ENCODE measurements around the gene DNAJC5G. TPM values are rescaled to one million over a fixed set of nuclear protein-coding genes. Genes with fewer than 3 reads are reported as not detected.

DNAJC5G gene
- polyA plus RNA-seq, 1 of the 3 experiments (the other 2 are of a cell fraction): 0.18 TPM

- H3K9me2 ChIP-seq: no peaks in the 10 kb centered on the region
- no peaks in the 10 kb centered on the region for H3K27me3 ChIP-seq (ENCODE audit: insufficient read depth)
- no peak overlapping the region for H3K9ac ChIP-seq
- DNase-seq: no peak
- WGBS (ENCODE audit: low lambda C conversion rate): 87% methylated on average over 13 of the region's 13 CpGs
- H3K27ac ChIP-seq (ENCODE audit: low read depth in 2 of 2, low read length in 1 of 2): no peak overlapping the region
- H4K20me1 ChIP-seq (ENCODE audit: insufficient read depth): no peaks in the 10 kb centered on the region
- ChIA-PET CTCF (interaction anchor here (0.6 to 10.8 kb wide), 10 partner anchors 13 to 82 kb away, joined by 3 to 133 read pairs (median 8); partner anchors contain the start of genes SLC30A3 and TRIM54), POLR2A (no interaction called here)
- H2AFZ ChIP-seq (ENCODE audit: low read depth): no peak overlapping the region
- peaks cover 19% of the 10 kb centered on the region for H3F3A ChIP-seq (replicated peaks; ENCODE audit: insufficient read depth)
- no peaks in the 10 kb centered on the region for H3K79me2 ChIP-seq (ENCODE audit: insufficient read depth)
- H3K9me3 ChIP-seq: no peaks in the 10 kb centered on the region
- H3K4me2 ChIP-seq: no peak overlapping the region
- no peaks in the 10 kb centered on the region for H3K36me3 ChIP-seq (replicated peaks in 1 of 2; ENCODE audit: control insufficient read depth in 1 of 2, insufficient read depth in 2 of 2, low read length in 1 of 2)
- H3K4me3 ChIP-seq (ENCODE audit: low read depth in 2 of 2, low read length in 1 of 2): no peak overlapping the region
- TF ChIP-seq CTCF (IDR thresholded peaks at IDR 0.05) (no peak), ELF1 (IDR thresholded peaks at IDR 0.05) (no peak), EP300 (IDR thresholded peaks at IDR 0.05; ENCODE audit: borderline replicate concordance in 1 of 2, low read depth in 1 of 2, low read length in 1 of 2) (no peak), YY1 (IDR thresholded peaks at IDR 0.05; ENCODE audit: low read depth) (no peak), JUND (IDR thresholded peaks at IDR 0.05) (no peak), RFX5 (IDR thresholded peaks at IDR 0.05; ENCODE audit: low read length) (no peak), ZBTB33 (IDR thresholded peaks at IDR 0.05; ENCODE audit: borderline replicate concordance, low read depth) (no peak), SMC3 (IDR thresholded peaks at IDR 0.05; ENCODE audit: low read depth, low read length) (no peak), NRF1 (IDR thresholded peaks at IDR 0.05; ENCODE audit: low read depth, low read length) (no peak), GABPA (IDR thresholded peaks at IDR 0.05; ENCODE audit: low read depth) (no peak), MXI1 (IDR thresholded peaks at IDR 0.05; ENCODE audit: low read depth, low read length) (no peak), FOXJ3 (CRISPR knock-in tag; IDR thresholded peaks at IDR 0.05) (no peak), TAF1 (IDR thresholded peaks at IDR 0.05; ENCODE audit: borderline replicate concordance, low read depth, low read length) (no peak), MEF2A (IDR thresholded peaks at IDR 0.05; ENCODE audit: borderline replicate concordance, low read depth) (no peak), GATA2 (CRISPR knock-in tag; IDR thresholded peaks at IDR 0.05) (no peak), RXRA (IDR thresholded peaks at IDR 0.05; ENCODE audit: borderline replicate concordance, low read depth) (no peak), SIN3A (IDR thresholded peaks at IDR 0.05; ENCODE audit: borderline replicate concordance, low read depth, low read length) (no peak), NFIC (IDR thresholded peaks at IDR 0.05; ENCODE audit: borderline replicate concordance) (no peak), MAX (IDR thresholded peaks at IDR 0.05; ENCODE audit: low read depth) (no peak), EZH2phosphoT487 (IDR thresholded peaks at IDR 0.05; ENCODE audit: borderline replicate concordance, low read depth) (no peak)
- peaks cover 14 to 24% of the 10 kb centered on the region in 2 experiments for H3K4me1 ChIP-seq (ENCODE audit: control insufficient read depth in 1 of 2, insufficient read depth in 2 of 2, low read depth in 1 of 2, low read length in 1 of 2)
Measured at GRCh38 chr2:27251766-27252165, 23.5 kb upstream of the DNAJC5G start.
